Activated CD8-positive, alpha-beta T cell treated with anti-CD3 and anti-CD28 coated beads, Interleukin-2, amount 10 ng/mL, durations not matched to agents 7 days and 5 days (primary cell): Measurements from ENCODE around the gene SLC43A2. TPM values are rescaled to one million over a fixed set of nuclear protein-coding genes. Genes with fewer than 3 reads are reported as not detected.

Source experiments
- ATAC-seq: fragments of 150-1000 bp; cut with Tn5 transposase; one replicate; pipeline ENCODE4 v1.10.0; 2021; ENCODE audit warnings: moderate library complexity
- CTCF ChIA-PET: fragments of 350-600 bp; sonication (Branson Sonifier 250); formaldehyde crosslinking; loops from one replicate; lab custom pipeline; 2021; ENCODE audit warnings: antibody characterized with exemption; lab: Charles Lee
- POLR2A ChIA-PET: fragments of 350-600 bp; sonication (Branson Sonifier 250); formaldehyde crosslinking; loops from one replicate; lab custom pipeline; 2021; ENCODE audit warnings: antibody characterized with exemption; lab: Charles Lee
- DNase-seq: peaks from one replicate; pipeline ENCODE4 v3.0.0-alpha.2; 2020
- H3K27ac Mint-ChIP-seq: one replicate; pipeline ENCODE4 v1.8.0; 2021; ENCODE audit warnings: mild to moderate bottlenecking, mixed read lengths
- H3K27me3 Mint-ChIP-seq: one replicate; pipeline ENCODE4 v1.8.0; 2021; ENCODE audit warnings: low read depth, mixed read lengths
- H3K36me3 Mint-ChIP-seq: one replicate; pipeline ENCODE4 v1.8.0; 2021; ENCODE audit warnings: low read depth, mixed read lengths
- H3K4me1 Mint-ChIP-seq: one replicate; pipeline ENCODE4 v1.8.0; 2021; ENCODE audit warnings: low read depth, mixed read lengths
- H3K4me3 Mint-ChIP-seq: one replicate; pipeline ENCODE4 v1.8.0; 2021; ENCODE audit warnings: mild to moderate bottlenecking, mixed read lengths
- H3K9me3 Mint-ChIP-seq: one replicate; pipeline ENCODE4 v1.8.0; 2022; ENCODE audit warnings: mixed read lengths; ENCODE audit not compliant: insufficient read depth
- total RNA-seq, 2 experiments: library from RNA; stranded (reverse); gene quantifications; one replicate each; pipeline ENCODE4 v1.2.3, GENCODE V29; 2021

Gene SLC43A2
- total RNA-seq, 2 experiments from 2014 or later = 0.55 to 0.68 TPM

GRCh38 chr17:1617620-1618174, 10.9 kb downstream of the SLC43A2 start:
- no peak overlapping the region for H3K4me3 Mint-ChIP-seq
- no peaks in the 10 kb centered on the region for H3K9me3 Mint-ChIP-seq
- DNase-seq (no peak), ATAC-seq (no peak)
- ChIA-PET POLR2A (no interaction called here), CTCF (interaction anchor here (1.9 to 3.2 kb wide), 2 partner anchors 12 to 43 kb away, joined by 10 to 12 read pairs; partner anchors contain the start of gene SLC43A2)
- peaks cover 6% of the 10 kb centered on the region for H3K4me1 Mint-ChIP-seq
- H3K27me3 Mint-ChIP-seq = no peaks in the 10 kb centered on the region
- no peaks in the 10 kb centered on the region for H3K36me3 Mint-ChIP-seq
- H3K27ac Mint-ChIP-seq = no peak overlapping the region

GRCh38 chr17:1616101-1616500, 12.5 kb downstream of the SLC43A2 start:
- ATAC-seq = no peak
- no peak overlapping the region for H3K27ac Mint-ChIP-seq
- no peak overlapping the region for H3K4me3 Mint-ChIP-seq
- no peaks in the 10 kb centered on the region for H3K27me3 Mint-ChIP-seq
- ChIA-PET CTCF (interaction anchor here (1.0 to 3.2 kb wide), 3 partner anchors 13 to 42 kb away, joined by 3 to 10 read pairs (median 8); no protein-coding TSS in a partner anchor), POLR2A (interaction anchor here (0.9 kb wide), 1 partner anchor 14 kb away, joined by 4 read pairs; no protein-coding TSS in a partner anchor)
- H3K36me3 Mint-ChIP-seq = no peaks in the 10 kb centered on the region
- no peaks in the 10 kb centered on the region for H3K9me3 Mint-ChIP-seq
- H3K4me1 Mint-ChIP-seq = peaks cover 6% of the 10 kb centered on the region
- DNase-seq = no peak

DNA sequence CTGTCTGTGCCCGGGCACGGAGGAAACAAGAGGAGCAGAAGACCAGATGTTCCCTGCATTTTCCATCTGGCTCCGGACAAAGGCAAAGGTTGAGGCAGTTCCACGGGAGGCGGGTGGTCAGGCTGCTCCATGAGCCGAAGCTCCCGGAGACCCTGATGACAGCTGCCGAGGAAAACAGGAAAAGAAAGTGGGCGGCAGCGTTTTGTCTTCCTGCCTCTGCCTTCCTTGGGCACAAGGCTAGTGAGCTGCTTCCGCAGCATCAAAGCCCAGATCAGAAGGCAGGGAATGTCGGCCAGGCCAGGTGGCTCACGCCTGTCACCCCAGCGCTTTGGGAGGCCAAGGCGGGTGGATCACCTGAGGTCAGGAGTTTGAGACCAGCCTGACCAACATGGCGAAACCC, 16.2 kb downstream of the SLC43A2 start:
- no peak for DNase-seq
- ChIA-PET CTCF (no interaction called here), POLR2A (no interaction called here)

DNA sequence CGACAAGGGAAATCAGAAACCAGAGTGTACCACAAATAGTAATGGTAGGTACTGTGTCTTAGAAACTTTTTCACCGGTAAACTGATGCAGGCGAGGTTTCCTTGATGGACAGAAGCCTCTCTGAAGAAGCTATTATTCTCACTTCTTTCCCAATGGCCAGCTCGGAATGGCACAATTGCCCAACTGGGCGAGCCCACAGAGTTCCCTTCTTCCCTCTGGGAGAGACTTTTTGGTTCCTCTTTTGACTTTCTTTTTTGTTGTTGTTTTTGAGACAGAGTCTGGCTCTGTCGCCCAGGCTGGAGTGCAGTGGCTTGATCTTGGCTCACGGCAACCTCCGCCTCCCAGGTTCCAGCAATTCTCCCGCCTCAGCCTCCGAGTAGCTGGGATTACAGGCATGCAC, 16.9 kb downstream of the SLC43A2 start:
- DNase-seq = no peak
- ChIA-PET POLR2A (interaction anchor here (0.6 kb wide), 2 partner anchors 188 to 197 kb away, joined by 3 read pairs; no protein-coding TSS in a partner anchor), CTCF (interaction anchor here (1.5 kb wide), 1 partner anchor 37 kb away, joined by 6 read pairs; no protein-coding TSS in a partner anchor)
- H3K36me3 Mint-ChIP-seq = no peaks in the 10 kb centered on the region
- no peak overlapping the region for H3K27ac Mint-ChIP-seq
- H3K9me3 Mint-ChIP-seq = no peaks in the 10 kb centered on the region
- ATAC-seq = no peak
- peaks cover 12% of the 10 kb centered on the region for H3K4me1 Mint-ChIP-seq
- H3K4me3 Mint-ChIP-seq = no peak overlapping the region
- H3K27me3 Mint-ChIP-seq = no peaks in the 10 kb centered on the region

More for the DNA sequence above, 16.2 kb downstream of the SLC43A2 start:
- Mint-ChIP-seq H3K9me3 (no peaks in the 10 kb centered on the region), H3K4me3 (no peak overlapping the region), H3K27ac (no peak overlapping the region), H3K27me3 (no peaks in the 10 kb centered on the region), H3K36me3 (no peaks in the 10 kb centered on the region), H3K4me1 (peaks cover 5% of the 10 kb centered on the region)
- no peak for ATAC-seq

DNA sequence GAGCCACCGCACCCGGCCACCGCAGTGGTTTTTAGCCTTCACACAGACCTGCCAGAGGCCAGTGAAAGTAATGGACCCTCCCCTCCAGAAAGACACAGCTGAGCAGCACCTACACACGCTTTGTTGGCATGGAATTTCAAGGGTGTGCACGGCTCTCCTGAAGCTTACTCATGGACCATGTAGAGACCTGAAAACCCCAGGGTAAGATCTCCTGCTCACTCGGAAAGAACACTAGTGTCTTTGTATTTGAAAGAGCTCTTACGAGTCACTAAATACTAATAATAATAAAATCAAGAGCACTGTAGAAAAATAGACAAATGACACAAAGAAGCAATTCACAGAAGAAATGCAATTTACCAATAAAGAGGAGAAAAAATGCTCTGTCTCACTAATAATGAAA, 20.0 kb downstream of the SLC43A2 start:
- Mint-ChIP-seq H3K36me3 (no peaks in the 10 kb centered on the region), H3K27ac (no peak overlapping the region), H3K4me1 (peaks cover 12% of the 10 kb centered on the region), H3K9me3 (no peaks in the 10 kb centered on the region), H3K27me3 (no peaks in the 10 kb centered on the region), H3K4me3 (no peak overlapping the region)
- ChIA-PET CTCF (interaction anchor here (0.7 to 1.5 kb wide), 2 partner anchors 22 to 35 kb away, joined by 3 to 6 read pairs; no protein-coding TSS in a partner anchor), POLR2A (interaction anchor here (0.7 kb wide), 1 partner anchor 1222 kb away, joined by 3 read pairs; no protein-coding TSS in a partner anchor)
- ATAC-seq = no peak
- DNase-seq = no peak

GRCh38 chr17:1607971-1608320, 20.7 kb downstream of the SLC43A2 start:
- H3K4me1 Mint-ChIP-seq = peaks cover 12% of the 10 kb centered on the region
- ATAC-seq = peak; percentile 27
- CTCF ChIA-PET = interaction anchor here (1.3 to 2.1 kb wide), 3 partner anchors 12 to 34 kb away, joined by 3 to 10 read pairs (median 6); no protein-coding TSS in a partner anchor
- H3K36me3 Mint-ChIP-seq = no peaks in the 10 kb centered on the region
- no peaks in the 10 kb centered on the region for H3K9me3 Mint-ChIP-seq
- H3K4me3 Mint-ChIP-seq = no peak overlapping the region
- no peak overlapping the region for H3K27ac Mint-ChIP-seq
- POLR2A ChIA-PET = interaction anchor here (1.0 kb wide), 1 partner anchor 20 kb away, joined by 3 read pairs; the partner anchor contains the start of gene SLC43A2
- no peak for DNase-seq
- H3K27me3 Mint-ChIP-seq = no peaks in the 10 kb centered on the region

DNA sequence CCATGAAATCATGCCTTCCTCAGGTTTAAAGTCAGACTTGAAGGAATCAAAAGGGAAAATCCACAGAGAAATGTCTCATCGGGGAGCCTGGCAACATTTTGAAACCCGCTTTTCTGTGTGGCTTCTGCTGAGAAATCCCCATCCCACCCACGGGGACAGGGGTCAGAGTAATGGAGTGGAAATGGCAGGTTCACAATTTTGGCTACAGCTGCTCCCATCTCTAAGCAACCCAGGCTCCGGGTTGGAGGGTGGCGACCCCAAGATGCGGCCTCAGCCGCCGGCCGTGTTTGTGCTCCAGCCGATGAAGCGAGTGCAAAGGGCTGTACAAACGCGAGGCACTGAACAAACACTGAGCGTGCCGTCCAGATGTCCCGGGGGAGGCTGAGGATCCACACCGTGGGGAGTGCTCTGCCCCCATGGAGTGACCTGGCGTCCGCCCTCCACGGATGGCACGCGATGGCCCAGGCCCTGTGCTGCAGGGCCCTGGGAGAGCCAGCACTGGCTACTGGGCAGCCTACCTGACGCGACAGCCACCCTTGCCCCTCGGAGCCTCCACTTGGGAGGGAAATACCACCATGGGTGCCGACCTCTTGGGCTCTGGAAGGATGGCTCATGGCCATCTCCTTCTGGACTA, 22.2 kb downstream of the SLC43A2 start:
- POLR2A ChIA-PET = no interaction called here
- peaks cover 12% of the 10 kb centered on the region for H3K4me1 Mint-ChIP-seq
- no peak for DNase-seq
- CTCF ChIA-PET = interaction anchor here (1.3 to 2.1 kb wide), 2 partner anchors 13 to 32 kb away, joined by 3 to 10 read pairs; no protein-coding TSS in a partner anchor
- ATAC-seq = no peak
- peaks cover 6% of the 10 kb centered on the region for H3K9me3 Mint-ChIP-seq
- H3K27me3 Mint-ChIP-seq = no peaks in the 10 kb centered on the region
- H3K36me3 Mint-ChIP-seq = no peaks in the 10 kb centered on the region
- no peak overlapping the region for H3K27ac Mint-ChIP-seq
- no peak overlapping the region for H3K4me3 Mint-ChIP-seq

- Mint-ChIP-seq H3K36me3 (no peaks in the 10 kb centered on the region), H3K4me1 (peaks cover 12% of the 10 kb centered on the region), H3K27ac (no peak overlapping the region), H3K4me3 (no peak overlapping the region), H3K27me3 (no peaks in the 10 kb centered on the region), H3K9me3 (peaks cover 8% of the 10 kb centered on the region)
- POLR2A ChIA-PET = no interaction called here
- CTCF ChIA-PET = interaction anchor here (0.6 kb wide), 1 partner anchor 609 kb away, joined by 3 read pairs; the partner anchor contains the start of gene TIMM22
- DNase-seq (no peak), ATAC-seq (no peak)
These were observed 22.8 kb downstream of the SLC43A2 start for GRCh38 chr17:1605681-1606351.

- DNase-seq = no peak
- no peak overlapping the region for H3K4me3 Mint-ChIP-seq
- POLR2A ChIA-PET = interaction anchor here (1.2 kb wide), 1 partner anchor 21 kb away, joined by 3 read pairs; no protein-coding TSS in a partner anchor
These were observed 23.7 kb downstream of the SLC43A2 start for GRCh38 chr17:1604831-1605528.

DNA sequence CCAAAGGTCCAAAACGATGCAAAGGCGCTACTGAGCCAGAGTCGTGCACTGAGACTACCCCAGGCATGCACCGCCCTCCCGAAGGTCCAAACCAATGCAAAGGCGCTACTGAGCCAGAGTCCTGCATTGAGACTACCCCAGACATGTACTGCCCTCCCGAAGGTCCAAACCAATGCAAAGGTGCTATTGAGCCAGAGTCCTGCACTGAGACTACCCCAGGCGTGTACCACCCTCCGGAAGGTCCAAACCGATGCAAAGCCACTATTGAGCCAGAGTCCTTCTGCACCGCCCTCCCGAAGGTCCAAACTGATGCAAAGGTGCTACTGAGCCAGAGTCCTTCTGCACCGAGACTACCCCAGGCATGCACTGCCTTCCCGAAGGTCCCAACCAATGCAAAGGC, 27.1 kb downstream of the SLC43A2 start:
- Mint-ChIP-seq H3K27ac (no peak overlapping the region), H3K9me3 (peaks cover 8% of the 10 kb centered on the region), H3K36me3 (no peaks in the 10 kb centered on the region), H3K4me1 (no peaks in the 10 kb centered on the region), H3K27me3 (no peaks in the 10 kb centered on the region), H3K4me3 (no peak overlapping the region)
- POLR2A ChIA-PET = no interaction called here
- DNase-seq (no peak), ATAC-seq (no peak)
- CTCF ChIA-PET = no interaction called here

More at GRCh38 chr17:1604831-1605528, 23.7 kb downstream of the SLC43A2 start:
- H3K36me3 Mint-ChIP-seq = no peaks in the 10 kb centered on the region
- H3K27me3 Mint-ChIP-seq = no peaks in the 10 kb centered on the region
- ATAC-seq = no peak
- H3K4me1 Mint-ChIP-seq = peaks cover 12% of the 10 kb centered on the region
- no peak overlapping the region for H3K27ac Mint-ChIP-seq
- peaks cover 8% of the 10 kb centered on the region for H3K9me3 Mint-ChIP-seq
- CTCF ChIA-PET = interaction anchor here (0.6 to 1.9 kb wide), 2 partner anchors 25 to 608 kb away, joined by 3 to 7 read pairs; partner anchors contain the start of gene TIMM22

GRCh38 chr17:1598399-1599095, 30.1 kb downstream of the SLC43A2 start:
- DNase-seq (no peak), ATAC-seq (no peak)
- Mint-ChIP-seq H3K4me1 (no peaks in the 10 kb centered on the region), H3K27ac (no peak overlapping the region), H3K27me3 (no peaks in the 10 kb centered on the region), H3K9me3 (peaks cover 8% of the 10 kb centered on the region), H3K36me3 (no peaks in the 10 kb centered on the region), H3K4me3 (no peak overlapping the region)
- ChIA-PET CTCF (no interaction called here), POLR2A (no interaction called here)
